Vagina (tissue), 2 donors: ENCODE results near the gene RIMBP3C. TPM values are rescaled to one million over a fixed set of nuclear protein-coding genes. Genes with fewer than 3 reads are reported as not detected.

Source experiments
- DNase-seq, 2 donors: peaks; one replicate each; pipeline ENCODE4 v3.0.0-alpha.2; 2017; ENCODE audit errors: extremely low spot score in 2 of 2
- H3K27ac ChIP-seq: fragments of 200-600 bp; sonication (generic); one replicate; pipeline ENCODE4 v1.5.1; 2019
- H3K27me3 ChIP-seq: fragments of 200-600 bp; sonication (generic); one replicate; pipeline ENCODE4 v1.5.1; 2019
- H3K36me3 ChIP-seq, 2 donors: fragments of 200-600 bp; sonication (generic); one replicate each; pipeline ENCODE4 v1.5.1; 2017 to 2019
- H3K4me1 ChIP-seq: fragments of 200-600 bp; sonication (generic); one replicate; pipeline ENCODE4 v1.5.1; 2019
- H3K4me3 ChIP-seq, 2 donors: fragments of 200-600 bp; sonication (generic); 1 replicate in 1 of 2; 2 replicates in 1 of 2; pipeline ENCODE4 v1.5.1; 2016 to 2019
- H3K9me3 ChIP-seq: fragments of 200-600 bp; sonication (generic); one replicate; pipeline ENCODE4 v1.5.1; 2019
- CTCF ChIP-seq, 3 experiments: fragments of 450-650 bp in 2 of 3; fragments of 200-600 bp in 1 of 3; sonication (generic) in 1 of 3; IDR thresholded peaks; one replicate each; pipeline ENCODE4 v1.5.1; 2017 to 2019; ENCODE audit warnings: antibody characterized with exemption in 3 of 3, mild to moderate bottlenecking in 2 of 3, moderate library complexity in 2 of 3
- POLR2A ChIP-seq, 2 donors: fragments of 450-650 bp; IDR thresholded peaks; one replicate each; pipeline ENCODE4 v1.6.1; 2017; ENCODE audit warnings: antibody characterized with exemption in 2 of 2, mild to moderate bottlenecking in 2 of 2, moderate library complexity in 2 of 2
- POLR2AphosphoS5 ChIP-seq, 2 donors: sonication (generic); formaldehyde crosslinking; IDR thresholded peaks; one replicate each; pipeline ENCODE4 v1.9.0; 2017; ENCODE audit warnings: antibody characterized with exemption in 2 of 2, mild to moderate bottlenecking in 2 of 2, low read depth in 1 of 2; ENCODE audit not compliant: insufficient read depth in 1 of 2
- intact Hi-C: fragments of 100-400 bp; cut with DNase I; formaldehyde crosslinking; loops from one replicate; pipeline ENCODE4 v1.15.1; 2023
- total RNA-seq: library from RNA; depleted of rRNA; stranded (reverse); fragments of >200 nt; gene quantifications from one replicate; pipeline ENCODE4 v1.2.3, GENCODE V29; 2016

The RIMBP3C gene
- total RNA-seq, 1 donor from 2014 or later = not detected

GRCh38 chr22:21579474-21579851 lies 28.2 kb upstream of the RIMBP3C start:
- no peaks in the 10 kb centered on the region for H3K36me3 ChIP-seq
- intact Hi-C loops = no loop called here
- no peaks in the 10 kb centered on the region for H3K9me3 ChIP-seq
- TF ChIP-seq CTCF (IDR thresholded peaks at IDR 0.05) = no peak
- no peak for TF ChIP-seq POLR2A (IDR thresholded peaks at IDR 0.05)
- no peak for TF ChIP-seq POLR2AphosphoS5 (IDR thresholded peaks at IDR 0.05; ENCODE audit: insufficient read depth in 1 of 2, low read depth in 1 of 2)
- peaks cover 40% of the 10 kb centered on the region for H3K4me1 ChIP-seq
- DNase-seq = no peak
- H3K27ac ChIP-seq = no peak overlapping the region
- no peaks in the 10 kb centered on the region for H3K27me3 ChIP-seq
- no peak overlapping the region for H3K4me3 ChIP-seq

- TF ChIP-seq CTCF (IDR thresholded peaks at IDR 0.05) (no peak), POLR2AphosphoS5 (IDR thresholded peaks at IDR 0.05; ENCODE audit: insufficient read depth in 1 of 2, low read depth in 1 of 2) (no peak), POLR2A (IDR thresholded peaks at IDR 0.05) (no peak)
- Histone ChIP-seq H3K27me3 (no peaks in the 10 kb centered on the region), H3K27ac (no peak overlapping the region), H3K4me1 (peaks cover 80% of the 10 kb centered on the region), H3K36me3 (no peaks in the 10 kb centered on the region), H3K9me3 (no peaks in the 10 kb centered on the region), H3K4me3 (no peak overlapping the region)
- intact Hi-C loops = no loop called here
- DNase-seq = no peak
Measured at GRCh38 chr22:21573750-21574494, 22.7 kb upstream of the RIMBP3C start.

- H3K9me3 ChIP-seq = no peaks in the 10 kb centered on the region
- peaks cover 80% of the 10 kb centered on the region for H3K4me1 ChIP-seq
Measured at GRCh38 chr22:21573293-21573734, 22.1 kb upstream of the RIMBP3C start.

GRCh38 chr22:21571679-21572078 lies 20.4 kb upstream of the RIMBP3C start:
- TF ChIP-seq CTCF (IDR thresholded peaks at IDR 0.05) (no peak), POLR2A (IDR thresholded peaks at IDR 0.05) (no peak), POLR2AphosphoS5 (IDR thresholded peaks at IDR 0.05; ENCODE audit: insufficient read depth in 1 of 2, low read depth in 1 of 2) (no peak)
- intact Hi-C loops = no loop called here
- no peak for DNase-seq
- no peak overlapping the region for H3K4me3 ChIP-seq
- H3K27ac ChIP-seq = no peak overlapping the region
- H3K9me3 ChIP-seq = no peaks in the 10 kb centered on the region
- H3K4me1 ChIP-seq = peaks cover 66% of the 10 kb centered on the region
- no peaks in the 10 kb centered on the region for H3K27me3 ChIP-seq
- H3K36me3 ChIP-seq = no peaks in the 10 kb centered on the region

More at GRCh38 chr22:21573293-21573734, 22.1 kb upstream of the RIMBP3C start:
- TF ChIP-seq POLR2A (IDR thresholded peaks at IDR 0.05) = no peak
- no peak for TF ChIP-seq CTCF (IDR thresholded peaks at IDR 0.05)
- no peak for TF ChIP-seq POLR2AphosphoS5 (IDR thresholded peaks at IDR 0.05; ENCODE audit: insufficient read depth in 1 of 2, low read depth in 1 of 2)
- Histone ChIP-seq H3K4me3 (no peak overlapping the region), H3K27me3 (no peaks in the 10 kb centered on the region), H3K36me3 (no peaks in the 10 kb centered on the region), H3K27ac (no peak overlapping the region)
- intact Hi-C loops = no loop called here
- DNase-seq = no peak

- H3K4me1 ChIP-seq = peaks cover 66% of the 10 kb centered on the region
- no peak overlapping the region for H3K27ac ChIP-seq
- no peaks in the 10 kb centered on the region for H3K9me3 ChIP-seq
- DNase-seq = no peak
- H3K27me3 ChIP-seq = no peaks in the 10 kb centered on the region
- TF ChIP-seq POLR2AphosphoS5 (IDR thresholded peaks at IDR 0.05; ENCODE audit: insufficient read depth in 1 of 2, low read depth in 1 of 2) (no peak), POLR2A (IDR thresholded peaks at IDR 0.05) (no peak), CTCF (IDR thresholded peaks at IDR 0.05) (no peak)
- intact Hi-C loops = no loop called here
- no peak overlapping the region for H3K4me3 ChIP-seq
- H3K36me3 ChIP-seq = no peaks in the 10 kb centered on the region
Measured at GRCh38 chr22:21570398-21570797, 19.1 kb upstream of the RIMBP3C start.
